Activated naive CD8-positive, alpha-beta T cell treated with anti-CD3 and anti-CD28 coated beads for 36 hours (primary cell): ENCODE data around the gene HSD17B14. TPM values are rescaled to one million over a fixed set of nuclear protein-coding genes. Genes with fewer than 3 reads are reported as not detected.

Source experiments
- DNase-seq: peaks from one replicate; pipeline ENCODE4 v3.0.0; 2021
- H3K27ac Mint-ChIP-seq: one replicate; pipeline ENCODE4 v1.8.0; 2022; ENCODE audit warnings: mild to moderate bottlenecking, moderate library complexity, mixed read lengths
- H3K27me3 Mint-ChIP-seq: one replicate; pipeline ENCODE4 v1.8.0; 2022; ENCODE audit warnings: mild to moderate bottlenecking, mixed read lengths
- H3K36me3 Mint-ChIP-seq: one replicate; pipeline ENCODE4 v1.8.0; 2021; ENCODE audit warnings: mild to moderate bottlenecking, mixed read lengths
- H3K4me1 Mint-ChIP-seq: one replicate; pipeline ENCODE4 v1.8.0; 2021; ENCODE audit warnings: mixed read lengths
- H3K4me3 Mint-ChIP-seq: one replicate; pipeline ENCODE4 v1.8.0; 2022; ENCODE audit warnings: mild to moderate bottlenecking, moderate library complexity, mixed read lengths
- H3K9me3 Mint-ChIP-seq: one replicate; pipeline ENCODE4 v1.8.0; 2022; ENCODE audit warnings: mixed read lengths
- total RNA-seq, 2 experiments: library from RNA; stranded (reverse); gene quantifications; one replicate each; pipeline ENCODE4 v1.2.3, GENCODE V29; 2021

The HSD17B14 gene
- total RNA-seq, 2 experiments from 2014 or later: 0.35 to 0.66 TPM

DNA sequence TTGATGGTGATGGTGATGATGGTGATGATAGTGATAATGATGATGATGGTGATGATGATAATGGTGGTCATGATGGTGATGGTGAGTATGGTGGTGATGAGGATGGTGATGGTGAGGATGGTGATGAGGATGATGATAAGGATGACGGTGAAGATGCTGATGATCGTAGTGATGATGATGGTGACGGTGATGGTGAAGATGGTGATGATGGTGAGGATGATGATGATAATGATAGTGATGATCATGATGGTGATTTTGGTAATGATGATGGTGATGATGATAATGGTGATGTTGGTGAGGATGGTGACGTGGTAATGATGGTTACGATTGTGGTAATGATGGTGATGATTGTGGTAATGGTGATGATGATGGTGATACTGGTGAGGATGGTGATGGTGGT lies 14.7 kb downstream of the HSD17B14 start:
- Mint-ChIP-seq H3K36me3 (no peaks in the 10 kb centered on the region), H3K4me1 (no peaks in the 10 kb centered on the region), H3K4me3 (no peak overlapping the region), H3K27me3 (no peaks in the 10 kb centered on the region), H3K9me3 (no peaks in the 10 kb centered on the region), H3K27ac (no peak overlapping the region)
- no peak for DNase-seq

DNA sequence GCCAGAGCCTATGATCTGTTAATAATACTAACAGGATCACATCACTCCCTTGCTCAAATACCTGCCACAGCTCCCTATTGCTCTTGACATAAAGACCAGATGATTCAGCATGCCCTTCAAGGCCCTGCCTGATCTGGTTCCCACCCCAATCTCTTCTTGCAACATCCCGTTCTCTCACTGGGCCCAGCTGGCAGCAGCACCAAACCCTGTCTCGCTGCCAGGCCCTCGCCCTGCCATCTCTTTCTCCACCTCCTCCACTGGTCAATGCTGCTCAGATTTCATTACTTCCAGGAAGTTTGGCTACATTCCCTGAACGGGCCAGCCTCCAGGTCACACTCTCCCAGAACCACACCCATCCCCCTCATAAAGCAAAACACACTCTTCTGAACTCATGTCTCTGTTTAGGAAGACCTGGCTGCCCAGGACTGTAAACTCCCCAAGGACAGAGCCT lies 16.9 kb downstream of the HSD17B14 start:
- Mint-ChIP-seq H3K9me3 (no peaks in the 10 kb centered on the region), H3K27ac (no peak overlapping the region)

DNA sequence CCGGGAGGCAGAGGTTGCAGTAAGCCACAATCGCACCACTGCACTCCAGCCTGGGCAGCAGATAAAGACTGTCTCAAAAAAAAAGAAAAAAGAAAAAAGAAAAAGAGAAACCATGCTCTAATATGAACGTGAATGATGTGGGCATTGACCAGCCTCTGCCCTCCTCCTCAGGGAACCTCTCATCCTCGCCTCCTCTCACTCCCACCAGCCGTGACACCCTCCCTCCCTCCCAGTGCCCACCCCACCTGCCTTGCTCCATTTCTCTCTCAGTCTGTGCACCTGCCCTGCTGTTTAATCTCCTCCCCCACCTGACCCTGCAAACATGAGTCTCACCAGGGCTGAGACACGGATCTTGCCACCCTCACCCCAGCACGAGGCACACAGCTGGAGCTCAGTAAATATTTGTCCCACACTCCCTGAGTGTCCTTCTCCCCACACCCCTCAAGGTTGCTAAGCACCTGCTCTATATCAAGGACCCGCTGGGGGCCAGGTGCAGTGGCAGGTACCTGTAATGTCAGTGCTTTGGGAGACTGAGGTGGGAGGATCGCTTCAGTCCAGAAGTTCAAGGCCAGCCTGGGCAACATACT lies 18.0 kb downstream of the HSD17B14 start:
- Mint-ChIP-seq H3K4me1 (no peaks in the 10 kb centered on the region), H3K9me3 (no peaks in the 10 kb centered on the region), H3K27ac (no peak overlapping the region), H3K4me3 (no peak overlapping the region), H3K27me3 (no peaks in the 10 kb centered on the region), H3K36me3 (no peaks in the 10 kb centered on the region)
- DNase-seq: no peak

More for the DNA sequence above, 16.9 kb downstream of the HSD17B14 start:
- no peaks in the 10 kb centered on the region for H3K27me3 Mint-ChIP-seq
- no peak overlapping the region for H3K4me3 Mint-ChIP-seq
- H3K36me3 Mint-ChIP-seq: no peaks in the 10 kb centered on the region
- no peaks in the 10 kb centered on the region for H3K4me1 Mint-ChIP-seq
- no peak for DNase-seq

DNA sequence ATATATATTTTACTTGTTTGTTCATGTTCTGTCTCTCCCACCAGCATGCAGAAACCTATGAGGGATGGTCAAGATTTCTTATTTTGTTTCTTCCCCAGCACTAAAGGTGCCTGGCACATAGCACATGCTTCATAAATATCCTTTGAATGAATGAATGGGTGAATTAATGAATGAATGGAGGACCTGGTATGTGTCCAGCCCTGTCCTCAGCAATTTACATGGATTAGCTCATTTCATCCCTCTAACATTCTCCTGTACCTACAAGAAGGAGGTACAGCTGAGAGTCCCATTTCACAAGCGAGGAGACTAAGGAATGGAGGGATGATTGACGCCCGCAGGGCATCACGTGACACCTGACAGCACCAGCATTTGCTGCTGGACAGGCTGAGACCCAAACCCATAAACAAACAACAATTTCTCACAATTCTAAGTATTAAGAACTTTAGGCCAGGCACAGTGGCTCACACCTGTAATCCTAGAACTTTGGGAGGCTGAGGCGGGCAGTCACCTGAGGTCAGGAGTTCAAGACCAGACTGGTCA lies 18.6 kb downstream of the HSD17B14 start:
- Mint-ChIP-seq H3K27ac (no peak overlapping the region), H3K27me3 (no peaks in the 10 kb centered on the region), H3K4me3 (no peak overlapping the region), H3K4me1 (no peaks in the 10 kb centered on the region), H3K36me3 (no peaks in the 10 kb centered on the region), H3K9me3 (no peaks in the 10 kb centered on the region)
- no peak for DNase-seq

DNA sequence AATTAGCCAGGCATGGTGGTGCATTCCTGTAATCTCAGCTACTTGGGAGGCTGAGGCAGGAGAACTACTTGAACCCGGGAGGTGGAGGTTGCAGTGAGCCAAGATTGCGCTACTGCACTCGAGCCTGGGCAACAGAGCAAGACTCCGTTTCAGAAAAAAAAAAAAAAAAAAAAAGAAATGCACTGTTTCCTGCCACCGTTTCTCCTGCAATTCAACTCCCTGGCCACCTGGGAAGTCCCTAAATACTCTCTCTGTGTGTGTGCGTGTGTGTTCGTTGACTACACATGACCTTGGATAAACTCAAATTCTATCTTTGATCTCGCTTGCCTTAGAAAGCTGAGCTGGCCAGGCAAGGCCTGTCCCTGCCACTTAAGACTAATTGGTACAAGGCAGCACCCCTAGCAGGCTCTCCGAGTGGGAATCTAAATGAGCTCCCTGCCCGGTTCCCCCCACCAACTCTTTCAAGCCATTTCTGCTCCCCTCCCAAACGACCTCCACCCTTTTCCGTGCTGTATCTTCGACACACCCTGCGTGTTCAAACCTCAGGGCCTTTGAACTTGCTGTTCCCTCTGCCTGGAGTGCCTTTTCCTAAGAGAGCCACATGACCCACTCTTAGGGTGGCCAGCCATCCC lies 20.3 kb downstream of the HSD17B14 start:
- Mint-ChIP-seq H3K9me3 (no peaks in the 10 kb centered on the region), H3K27me3 (no peaks in the 10 kb centered on the region), H3K36me3 (no peaks in the 10 kb centered on the region), H3K4me1 (peaks cover 5% of the 10 kb centered on the region), H3K4me3 (no peak overlapping the region), H3K27ac (no peak overlapping the region)
- no peak for DNase-seq

DNA sequence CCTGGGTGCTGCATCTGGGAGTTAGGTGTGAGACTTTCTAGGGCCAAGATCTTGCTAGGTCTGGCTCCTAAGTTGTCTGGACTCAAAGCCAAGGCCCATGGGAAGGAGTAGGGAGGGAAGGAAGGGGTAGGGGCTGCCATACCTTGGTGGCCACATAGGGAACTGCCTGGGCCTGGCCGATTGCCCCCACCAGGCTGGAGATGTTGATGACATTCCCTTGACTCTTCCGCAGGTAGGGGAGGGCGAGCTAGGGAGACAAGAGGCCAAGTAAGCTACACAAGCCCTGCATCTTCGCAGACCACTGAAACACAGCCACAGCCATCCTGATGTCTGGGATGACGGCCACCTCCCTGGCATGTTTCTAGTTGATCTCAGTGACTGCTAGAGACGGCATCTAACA lies 21.4 kb downstream of the HSD17B14 start:
- H3K27me3 Mint-ChIP-seq: no peaks in the 10 kb centered on the region
- H3K9me3 Mint-ChIP-seq: no peaks in the 10 kb centered on the region

DNA sequence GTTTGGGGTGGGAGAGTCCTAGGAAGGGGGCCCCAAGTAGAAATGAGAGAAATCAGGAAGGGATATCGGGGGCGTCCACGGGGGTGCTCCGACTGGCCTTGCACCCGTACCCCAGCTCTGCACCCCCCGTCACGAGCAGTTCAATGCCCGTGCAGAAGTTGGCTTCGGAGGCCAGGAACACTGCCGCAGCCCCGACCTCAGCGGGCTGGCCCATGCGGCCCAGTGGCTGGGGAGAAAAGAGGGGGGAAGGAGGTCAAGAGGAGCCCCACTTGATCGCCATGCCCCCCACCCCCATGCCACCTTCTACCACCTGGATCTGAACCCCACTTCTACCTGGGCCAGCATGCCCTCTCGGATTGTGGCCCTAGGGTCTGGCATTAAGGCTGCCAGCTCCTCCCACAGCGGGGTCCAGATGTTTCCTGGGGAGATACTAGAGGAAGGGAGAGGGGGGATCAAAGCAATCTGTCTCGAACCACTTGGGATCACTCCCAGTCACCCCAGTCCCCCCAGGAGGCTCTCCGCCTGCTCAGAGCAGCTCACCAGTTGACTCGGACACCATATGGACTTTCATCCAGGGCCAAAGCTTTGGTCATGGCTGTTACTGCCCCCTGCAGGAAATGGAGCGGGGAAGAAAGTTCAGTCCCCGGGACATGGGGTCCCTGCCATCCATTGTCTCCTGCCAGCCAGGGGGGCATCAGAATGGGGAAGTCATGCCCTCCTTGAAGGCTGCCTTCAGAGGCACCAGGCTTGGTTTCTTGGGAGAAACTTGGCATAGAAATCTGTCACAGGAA lies 23.0 kb downstream of the HSD17B14 start:
- Mint-ChIP-seq H3K4me3 (no peak overlapping the region), H3K9me3 (no peaks in the 10 kb centered on the region)

More for the DNA sequence above, 21.4 kb downstream of the HSD17B14 start:
- Mint-ChIP-seq H3K4me1 (peaks cover 9% of the 10 kb centered on the region), H3K4me3 (no peak overlapping the region), H3K27ac (no peak overlapping the region), H3K36me3 (peaks cover 3% of the 10 kb centered on the region)
- no peak for DNase-seq

DNA sequence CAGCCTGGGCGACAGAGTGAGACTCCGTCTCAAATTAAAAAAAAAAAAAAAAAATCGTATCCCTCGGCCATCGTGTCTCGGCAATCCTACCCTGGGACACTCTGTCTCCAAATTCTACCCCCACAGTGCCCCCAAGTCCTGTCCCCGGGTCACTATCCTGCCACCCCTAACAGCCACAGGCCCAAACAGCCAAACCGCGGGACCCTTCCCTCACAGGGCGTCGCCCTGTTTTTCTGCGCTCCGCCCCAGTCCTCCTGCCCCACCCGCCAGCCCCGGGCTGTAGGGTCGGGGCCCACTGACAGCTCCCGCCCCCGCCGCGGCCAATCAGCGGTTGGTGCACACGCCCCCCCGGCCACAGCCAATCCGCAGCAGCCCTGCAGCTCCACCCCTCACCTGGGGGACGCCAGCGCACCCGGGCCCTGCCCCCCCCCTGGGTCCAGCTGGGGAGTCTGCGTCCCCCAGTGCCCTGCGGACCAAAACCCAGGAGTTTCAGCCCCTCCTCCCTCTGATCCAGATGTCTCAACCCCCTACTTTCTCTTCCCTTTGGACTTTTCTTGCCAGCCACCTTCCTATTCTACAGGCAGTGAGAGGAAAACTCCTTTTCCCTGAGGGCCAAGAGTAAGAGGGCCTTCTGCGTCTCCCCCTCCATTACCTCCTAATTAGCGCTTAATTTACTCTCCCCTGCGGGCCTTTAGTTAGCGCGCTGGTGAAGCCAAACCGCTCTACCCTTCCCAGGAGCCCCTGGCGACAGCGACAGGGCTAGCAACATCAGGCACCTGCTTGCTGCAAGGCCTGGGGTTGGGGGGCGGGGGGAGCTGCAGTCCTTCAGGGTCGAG lies 24.0 kb downstream of the HSD17B14 start:
- Mint-ChIP-seq H3K4me1 (peaks cover 19% of the 10 kb centered on the region), H3K27ac (peak overlapping the region; percentile 17), H3K36me3 (peaks cover 6% of the 10 kb centered on the region), H3K4me3 (peak overlapping the region; percentile 79), H3K27me3 (no peaks in the 10 kb centered on the region), H3K9me3 (no peaks in the 10 kb centered on the region)
- peak; percentile 80 for DNase-seq

More for the DNA sequence above, 23.0 kb downstream of the HSD17B14 start:
- no peaks in the 10 kb centered on the region for H3K27me3 Mint-ChIP-seq
- peaks cover 19% of the 10 kb centered on the region for H3K4me1 Mint-ChIP-seq
- DNase-seq: no peak
- H3K36me3 Mint-ChIP-seq: peaks cover 6% of the 10 kb centered on the region
- no peak overlapping the region for H3K27ac Mint-ChIP-seq

DNA sequence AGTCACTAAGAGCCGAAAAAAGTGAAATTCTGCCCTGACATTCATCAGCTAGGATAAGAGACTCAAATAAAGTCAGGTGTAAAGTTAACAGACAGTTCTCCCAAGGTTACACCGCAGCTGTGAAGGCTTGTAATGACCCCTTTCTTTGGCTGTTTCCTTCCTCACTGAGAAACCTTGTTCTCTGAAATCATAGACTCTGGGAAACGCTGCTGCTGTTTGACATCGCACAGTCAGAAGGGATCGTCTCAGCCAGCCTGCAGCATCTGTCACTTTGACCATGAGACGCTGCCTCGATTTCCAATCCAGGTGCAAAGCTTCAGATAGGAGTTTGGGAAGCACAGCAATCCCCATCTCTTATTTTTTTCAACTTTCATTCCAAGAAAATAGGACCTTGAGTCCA lies 26.1 kb downstream of the HSD17B14 start:
- Mint-ChIP-seq H3K36me3 (peaks cover 10% of the 10 kb centered on the region), H3K27me3 (no peaks in the 10 kb centered on the region), H3K9me3 (no peaks in the 10 kb centered on the region), H3K27ac (peak overlapping the region; percentile 93), H3K4me1 (peaks cover 19% of the 10 kb centered on the region), H3K4me3 (peak overlapping the region; percentile 96)
- DNase-seq: no peak

DNA sequence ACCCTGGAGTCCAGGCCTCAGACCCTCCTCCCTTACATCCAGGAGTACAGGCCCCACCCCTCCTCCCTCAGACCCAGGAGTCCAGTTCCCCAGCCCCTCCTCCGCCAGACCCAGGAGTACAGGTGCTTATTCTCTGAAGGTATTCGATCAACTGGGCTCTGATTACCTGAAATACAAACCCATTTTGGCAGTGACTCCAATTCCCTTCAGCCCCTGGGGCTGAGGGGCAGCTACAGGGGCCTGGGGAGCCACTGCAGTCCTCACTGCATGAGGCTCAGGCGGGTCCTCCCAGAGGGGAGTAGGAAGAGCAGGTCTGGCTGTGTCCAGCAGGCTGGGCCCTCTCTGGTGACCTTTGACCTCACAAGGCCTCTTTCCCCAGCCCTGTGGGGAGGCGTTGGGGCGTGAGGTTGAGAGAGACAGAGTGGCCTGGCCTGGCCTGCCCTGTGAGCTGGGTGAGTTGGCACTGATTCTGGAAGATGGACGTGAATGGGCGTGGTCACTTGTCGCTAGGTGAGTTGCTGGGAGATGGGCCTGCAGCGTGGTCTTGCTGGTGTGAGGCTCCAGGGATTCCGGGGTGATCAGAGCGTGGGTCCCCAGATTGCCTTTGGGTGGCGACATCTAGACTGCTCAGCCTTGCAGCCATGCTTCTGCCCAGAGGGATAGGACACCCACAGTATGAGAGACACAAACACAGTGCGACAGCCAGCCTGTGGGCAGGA lies 28.5 kb downstream of the HSD17B14 start:
- DNase-seq: no peak
- Mint-ChIP-seq H3K27ac (no peak overlapping the region), H3K36me3 (peaks cover 10% of the 10 kb centered on the region), H3K27me3 (no peaks in the 10 kb centered on the region), H3K4me3 (peak overlapping the region; percentile 18), H3K9me3 (no peaks in the 10 kb centered on the region), H3K4me1 (peaks cover 19% of the 10 kb centered on the region)

DNA sequence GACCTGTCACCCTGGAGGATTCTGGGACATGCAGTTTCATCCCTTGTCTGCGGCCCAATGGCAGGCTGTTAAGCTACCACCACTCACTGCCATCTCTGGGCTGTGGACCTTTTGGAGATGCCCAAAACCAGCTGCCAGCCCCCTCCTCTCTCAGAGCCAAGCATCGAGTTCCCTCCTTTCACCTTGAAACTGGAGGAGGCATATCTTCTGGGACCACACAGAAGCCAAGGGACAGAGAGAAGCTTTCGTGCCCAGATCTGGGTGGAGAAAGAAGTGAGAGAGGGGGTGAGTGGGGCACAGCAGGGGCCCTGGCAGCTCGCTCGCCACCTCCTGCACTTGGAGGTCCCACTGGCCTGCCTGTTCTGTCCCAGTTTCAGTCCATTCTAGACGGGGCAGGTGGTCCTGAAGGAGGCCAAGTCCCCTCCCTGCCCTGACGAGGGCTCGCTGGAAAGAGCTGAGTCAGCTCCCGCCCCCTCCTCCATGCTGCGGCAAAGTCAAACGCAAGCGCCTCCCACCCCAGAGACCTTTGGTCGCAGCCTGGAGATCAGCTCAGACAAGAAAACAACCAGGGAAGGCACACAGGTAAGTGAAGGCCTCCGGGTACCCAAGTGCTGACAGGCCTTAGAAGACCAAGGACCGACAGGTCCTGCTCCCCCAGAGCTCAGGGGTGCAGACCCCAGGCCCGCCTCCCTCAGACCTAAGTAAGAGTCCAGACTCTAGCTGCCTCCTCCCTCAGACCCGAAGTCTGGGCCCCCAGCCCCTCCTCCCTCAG lies 29.3 kb downstream of the HSD17B14 start:
- Mint-ChIP-seq H3K27me3 (no peaks in the 10 kb centered on the region), H3K4me3 (no peak overlapping the region), H3K9me3 (no peaks in the 10 kb centered on the region), H3K27ac (no peak overlapping the region), H3K4me1 (peaks cover 14% of the 10 kb centered on the region), H3K36me3 (peaks cover 10% of the 10 kb centered on the region)
- DNase-seq: no peak

DNA sequence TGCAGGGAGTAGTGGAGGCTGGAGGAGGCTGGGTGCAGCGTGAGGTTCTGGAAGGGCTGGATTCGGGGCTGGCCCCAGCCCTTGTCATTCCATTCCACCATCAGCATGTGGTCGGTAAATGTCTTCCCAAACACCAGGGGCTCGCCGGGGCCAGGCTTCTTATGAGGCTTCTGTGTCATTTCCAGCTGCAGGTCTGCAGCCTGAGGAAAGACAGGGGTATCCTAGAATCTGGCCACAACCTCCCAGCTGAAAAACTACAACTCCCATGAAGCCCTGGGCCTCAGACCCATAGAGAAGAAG lies 29.8 kb downstream of the HSD17B14 start:
- peak; percentile 25 for DNase-seq
- H3K27me3 Mint-ChIP-seq: no peaks in the 10 kb centered on the region
- H3K9me3 Mint-ChIP-seq: no peaks in the 10 kb centered on the region
- H3K4me3 Mint-ChIP-seq: no peak overlapping the region
- peaks cover 10% of the 10 kb centered on the region for H3K36me3 Mint-ChIP-seq
- H3K4me1 Mint-ChIP-seq: peaks cover 13% of the 10 kb centered on the region
- no peak overlapping the region for H3K27ac Mint-ChIP-seq

DNA sequence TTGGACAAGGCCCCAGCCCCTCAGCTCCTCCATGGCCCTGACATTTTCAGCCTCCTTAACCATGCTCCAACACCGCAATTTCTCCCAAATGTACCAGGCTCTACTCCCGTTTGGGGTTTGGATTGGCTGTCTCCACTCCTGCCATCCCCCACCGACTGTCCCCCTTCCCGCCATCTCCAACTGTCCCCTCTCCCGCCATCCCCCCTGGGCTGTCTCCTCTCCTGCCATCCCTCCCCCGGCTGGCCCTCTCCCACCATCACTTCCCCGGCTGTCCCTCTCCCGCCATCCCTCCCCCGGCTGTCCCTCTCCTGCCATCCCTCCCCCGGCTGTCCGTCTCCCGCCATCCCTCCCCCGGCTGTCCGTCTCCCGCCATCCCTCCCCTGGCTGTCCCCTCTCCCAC lies 30.8 kb downstream of the HSD17B14 start:
- H3K4me3 Mint-ChIP-seq: no peak overlapping the region
- H3K27ac Mint-ChIP-seq: no peak overlapping the region
- peaks cover 8% of the 10 kb centered on the region for H3K36me3 Mint-ChIP-seq
- peaks cover 13% of the 10 kb centered on the region for H3K4me1 Mint-ChIP-seq
- H3K27me3 Mint-ChIP-seq: no peaks in the 10 kb centered on the region
- no peak for DNase-seq
- H3K9me3 Mint-ChIP-seq: no peaks in the 10 kb centered on the region

DNA sequence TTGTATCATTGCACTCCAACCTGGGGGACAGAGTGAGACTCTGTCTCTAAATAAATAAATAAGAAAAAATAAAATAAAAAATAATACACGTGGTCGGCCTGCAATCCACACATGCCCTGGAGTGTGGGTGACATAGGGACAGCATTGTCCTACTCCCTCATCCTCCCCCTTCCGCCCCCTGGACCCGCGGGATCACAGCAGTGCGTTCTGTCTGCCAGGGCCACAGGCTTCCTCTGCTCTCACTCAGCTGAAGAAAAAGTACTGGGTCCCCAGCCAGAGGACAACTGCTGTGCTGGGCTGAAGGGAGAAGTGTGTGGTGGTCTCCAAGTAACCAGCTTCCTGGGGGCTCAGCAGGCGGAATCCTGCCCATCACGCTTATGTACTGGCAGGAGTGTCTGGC lies 31.8 kb downstream of the HSD17B14 start:
- H3K4me1 Mint-ChIP-seq: peaks cover 6% of the 10 kb centered on the region
- H3K27me3 Mint-ChIP-seq: no peaks in the 10 kb centered on the region
- no peak for DNase-seq
- H3K36me3 Mint-ChIP-seq: peaks cover 4% of the 10 kb centered on the region
- H3K9me3 Mint-ChIP-seq: no peaks in the 10 kb centered on the region
- H3K4me3 Mint-ChIP-seq: no peak overlapping the region
- no peak overlapping the region for H3K27ac Mint-ChIP-seq
